Right cardiac atrium (tissue), 5 donors: ENCODE data around the gene IL10RB. TPM values are rescaled to one million over a fixed set of nuclear protein-coding genes. Genes with fewer than 3 reads are reported as not detected.

ENCODE experiments used
- ATAC-seq, 2 donors: fragments of 200-7000 bp; cut with Tn5 transposase; one replicate each; pipeline versions ENCODE4 v1.8.0 to v1.9.1; 2020; ENCODE audit warnings: moderate library complexity in 2 of 2, mild to moderate bottlenecking in 1 of 2
- DNase-seq, 3 donors: peaks; one replicate each; pipeline ENCODE4 v3.0.0-alpha.2; 2020
- H3K27ac ChIP-seq: one replicate; pipeline ENCODE4 v1.5.1; 2013; ENCODE audit warnings: mild to moderate bottlenecking, low read length, control low read depth, moderate library complexity
- H3K27me3 ChIP-seq: one replicate; pipeline ENCODE4 v1.6.1; 2013; ENCODE audit not compliant: control insufficient read depth, insufficient read depth
- H3K4me1 ChIP-seq: one replicate; pipeline ENCODE4 v1.6.1; 2013; ENCODE audit warnings: low read length; ENCODE audit not compliant: control insufficient read depth, insufficient read depth
- H3K4me3 ChIP-seq: one replicate; pipeline ENCODE4 v1.5.1; 2013; ENCODE audit warnings: low read length, control low read depth
- H3K9me3 ChIP-seq: one replicate; pipeline ENCODE4 v1.6.1; 2013; ENCODE audit warnings: low read length; ENCODE audit not compliant: control insufficient read depth
- WGBS: extraction: QIAGEN DNeasy Blood & Tissue Kit; methylation state at CpG from one replicate; pipeline ENCODE4 v1.1.7; 2013; 5-methylcytosine and 5-hydroxymethylcytosine counted together
- intact Hi-C, 4 donors: fragments of 100-400 bp; cut with DNase I; formaldehyde crosslinking; loops; one replicate each; pipeline versions ENCODE4 v1.11.0 to v1.14.0; 2022 to 2023
- polyA plus RNA-seq: library from polyadenylated mRNA; stranded (reverse); fragments of 200-250 nt; gene quantifications from one replicate; pipeline ENCODE4 v1.2.3, GENCODE V29; 2013
- total RNA-seq, 4 donors: library from RNA; stranded (reverse); fragmentation: NEBNext Ultra II Directional; extraction: Animal tissue kit (Norgen Biotek cat#: 25700); gene quantifications; one replicate each; pipeline ENCODE4 v1.2.1, GENCODE V29; 2021
- donor health status: healthy with polysubstance abuse.
- donor health status: DM: no; HTN: yes; CAD: no.
- donor health status: DM: no; HTN: no; CAD: no.
- donor health status: DM: no; HTN: yes; CAD: no; lungs with severe emphysema.
- donor health status: DM: yes; HTN: yes; CAD: no.

The IL10RB gene
- total and polyA plus RNA-seq, 5 donors, result 9.8 to 11.9 (median 11.5) TPM

GRCh38 chr21:33332143-33332542 is 66.0 kb downstream of the IL10RB start:
- Histone ChIP-seq H3K9me3 (no peaks in the 10 kb centered on the region), H3K4me1 (peaks cover 2% of the 10 kb centered on the region), H3K4me3 (no peak overlapping the region), H3K27ac (no peak overlapping the region), H3K27me3 (no peaks in the 10 kb centered on the region)
- intact Hi-C loops, result loop anchor here in 1 of 4 donors (10.0 kb wide), 1 partner anchor 87 kb away; no protein-coding TSS in a partner anchor
- no peak for DNase-seq
- ATAC-seq, result no peak
- WGBS, result 93% methylated on average over 1 of the region's 1 CpG

GRCh38 chr21:33334191-33334590 is 68.0 kb downstream of the IL10RB start:
- 72% methylated on average over 4 of the region's 4 CpGs for WGBS
- Histone ChIP-seq H3K4me3 (no peak overlapping the region), H3K9me3 (no peaks in the 10 kb centered on the region), H3K4me1 (no peaks in the 10 kb centered on the region), H3K27ac (no peak overlapping the region), H3K27me3 (no peaks in the 10 kb centered on the region)
- intact Hi-C loops, result loop anchor here in 1 of 4 donors (10.0 kb wide), 1 partner anchor 89 kb away; no protein-coding TSS in a partner anchor
- no peak for DNase-seq
- no peak for ATAC-seq

- ATAC-seq, result no peak
- Histone ChIP-seq H3K4me1 (no peaks in the 10 kb centered on the region), H3K9me3 (no peaks in the 10 kb centered on the region), H3K4me3 (no peak overlapping the region), H3K27ac (no peak overlapping the region), H3K27me3 (no peaks in the 10 kb centered on the region)
- intact Hi-C loops, result loop anchor here in 1 of 4 donors (10.0 kb wide), 1 partner anchor 90 kb away; no protein-coding TSS in a partner anchor
- DNase-seq, result no peak
- WGBS, result 81% methylated on average over 2 of the region's 2 CpGs
Measured at GRCh38 chr21:33334824-33335223, 68.7 kb downstream of the IL10RB start.

GRCh38 chr21:33339135-33339534 is 73.0 kb downstream of the IL10RB start:
- Histone ChIP-seq H3K9me3 (no peaks in the 10 kb centered on the region), H3K4me3 (no peak overlapping the region), H3K27ac (no peak overlapping the region), H3K27me3 (no peaks in the 10 kb centered on the region), H3K4me1 (no peaks in the 10 kb centered on the region)
- 87% methylated on average over 1 of the region's 1 CpG for whole genome bisulfite sequencing
- intact Hi-C loops, result loop anchor here in 1 of 4 donors (10.0 kb wide), 1 partner anchor 94 kb away; no protein-coding TSS in a partner anchor
- no peak for ATAC-seq
- no peak for DNase-seq

GRCh38 chr21:33339918-33340317 is 73.8 kb downstream of the IL10RB start:
- 51% methylated on average over 2 of the region's 2 CpGs for WGBS
- H3K9me3 ChIP-seq, result no peaks in the 10 kb centered on the region
- intact Hi-C loops, result loop anchor here in 1 of 4 donors (10.0 kb wide), 1 partner anchor 95 kb away; no protein-coding TSS in a partner anchor

GRCh38 chr21:33345751-33346238 is 79.6 kb downstream of the IL10RB start:
- Histone ChIP-seq H3K9me3 (no peaks in the 10 kb centered on the region), H3K27me3 (no peaks in the 10 kb centered on the region), H3K4me3 (no peak overlapping the region), H3K27ac (no peak overlapping the region), H3K4me1 (no peaks in the 10 kb centered on the region)
- ATAC-seq (no peak), DNase-seq (no peak)
- 92% methylated on average over 5 of the region's 5 CpGs for WGBS
- intact Hi-C loops, result no loop called here

More at GRCh38 chr21:33339918-33340317, 73.8 kb downstream of the IL10RB start:
- DNase-seq (no peak), ATAC-seq (no peak)
- Histone ChIP-seq H3K4me1 (no peaks in the 10 kb centered on the region), H3K27ac (no peak overlapping the region), H3K27me3 (no peaks in the 10 kb centered on the region), H3K4me3 (no peak overlapping the region)

Other genes with a start within 250 kb of the IL10RB start
- gene OLIG2, start 240.4 kb upstream of the IL10RB start, total RNA-seq, result not detected
- gene OLIG2, start 240.4 kb upstream of the IL10RB start, polyA plus RNA-seq, result not detected
- gene OLIG1, start 196.2 kb upstream of the IL10RB start, total RNA-seq, result 1 to 10 TPM in 1 of 4 donors, not detected in 3; 1.3 TPM
- gene OLIG1, start 196.2 kb upstream of the IL10RB start, polyA plus RNA-seq, result 0.68 TPM
- gene IFNAR2, start 36.4 kb upstream of the IL10RB start, total RNA-seq, result 10 to 100 TPM; 11.8 to 21.7 (median 16.8) TPM
- gene IFNAR2, start 36.4 kb upstream of the IL10RB start, polyA plus RNA-seq, result 12.7 TPM
- gene IFNAR1, start 58.6 kb downstream of the IL10RB start, total RNA-seq, result 10 to 100 TPM; 24.0 to 28.7 (median 26.5) TPM
- gene IFNAR1, start 58.6 kb downstream of the IL10RB start, polyA plus RNA-seq, result 9.6 TPM
- 10 to 100 TPM; 37.5 to 47.4 (median 42.2) TPM for gene IFNGR2, start 137.0 kb downstream of the IL10RB start, total RNA-seq
- 37.4 TPM for gene IFNGR2, start 137.0 kb downstream of the IL10RB start, polyA plus RNA-seq
- 10 to 100 TPM; 38.8 to 49.3 (median 41.2) TPM for gene TMEM50B, start 213.6 kb downstream of the IL10RB start, total RNA-seq
- 37.0 TPM for gene TMEM50B, start 213.6 kb downstream of the IL10RB start, polyA plus RNA-seq
- gene DNAJC28, start 225.3 kb downstream of the IL10RB start, total RNA-seq, result 1 to 10 TPM; 3.8 to 6.0 (median 5.7) TPM
- gene DNAJC28, start 225.3 kb downstream of the IL10RB start, polyA plus RNA-seq, result 6.2 TPM